Heart left ventricle (tissue), 16 donors: ENCODE data around the gene ARL3. TPM values are rescaled to one million over a fixed set of nuclear protein-coding genes. Genes with fewer than 3 reads are reported as not detected.
"Not testable (repeated sequence)": the region's sequence is repeated elsewhere in the genome, so short reads cannot be mapped to it uniquely, and the experiment has no call there.

Experiments
- ATAC-seq, 4 donors: fragments of 200-7000 bp; cut with Tn5 transposase; one replicate each; pipeline ENCODE4 v1.9.1; 2020 to 2022; ENCODE audit warnings: moderate library complexity in 4 of 4, mild to moderate bottlenecking in 3 of 4, moderate number of reproducible peaks in 1 of 4
- DNase-seq, 5 donors: peaks; one replicate each; pipeline ENCODE4 v3.0.0-alpha.2; 2020
- H3K27ac ChIP-seq, 12 donors: fragments of 200-600 bp; sonication (generic) in 4 of 12; one replicate each; pipeline versions ENCODE4 v1.5.0 to v1.8.0; 2016 to 2022; ENCODE audit warnings: mild to moderate bottlenecking in 2 of 12
- H3K27me3 ChIP-seq, 9 donors: fragments of 200-600 bp; sonication (generic) in 2 of 9; one replicate each; pipeline versions ENCODE4 v1.5.1 to v1.8.0; 2016 to 2022; ENCODE audit warnings: mild to moderate bottlenecking in 3 of 9
- H3K36me3 ChIP-seq, 9 donors: fragments of 200-600 bp; sonication (generic) in 2 of 9; one replicate each; pipeline versions ENCODE4 v1.5.0 to v1.8.0; 2018 to 2022; ENCODE audit warnings: mild to moderate bottlenecking in 2 of 9
- H3K4me1 ChIP-seq, 12 donors: fragments of 200-600 bp; sonication (generic) in 4 of 12; one replicate each; pipeline versions ENCODE4 v1.5.0 to v1.8.0; 2016 to 2022; ENCODE audit warnings: mild to moderate bottlenecking in 3 of 12
- H3K4me3 ChIP-seq, 12 donors: fragments of 200-600 bp; sonication (generic) in 4 of 12; one replicate each; pipeline versions ENCODE4 v1.5.0 to v1.8.0; 2017 to 2022; ENCODE audit warnings: mild to moderate bottlenecking in 9 of 12, moderate library complexity in 4 of 12
- H3K9me3 ChIP-seq, 12 donors: fragments of 200-600 bp; sonication (generic) in 4 of 12; one replicate each; pipeline versions ENCODE4 v1.5.0 to v1.8.0; 2016 to 2022; ENCODE audit warnings: mild to moderate bottlenecking in 1 of 12
- POLR2A ChIP-seq, 2 donors: fragments of 450-650 bp; IDR thresholded peaks; one replicate each; pipeline ENCODE4 v1.6.1; 2017; ENCODE audit warnings: antibody characterized with exemption in 2 of 2, mild to moderate bottlenecking in 2 of 2, moderate library complexity in 2 of 2
- WGBS, 4 donors: extraction: QIAGEN DNeasy Blood & Tissue Kit in 2 of 4; methylation state at CpG; one replicate each; pipeline versions ENCODE4 v1.1.5 to v1.1.7; 2013 to 2018; 5-methylcytosine and 5-hydroxymethylcytosine counted together
- intact Hi-C, 10 donors: fragments of 100-400 bp; cut with DNase I; formaldehyde crosslinking; loops; one replicate each; pipeline versions ENCODE4 v1.11.1 to v1.14.2; 2022
- polyA plus RNA-seq, 2 donors: library from polyadenylated mRNA; stranded (reverse); fragments of 200-250 nt; gene quantifications; one replicate each; pipeline ENCODE4 v1.2.3, GENCODE V29; 2013
- total RNA-seq, 9 donors: library from RNA; depleted of rRNA in 2 of 9; stranded (reverse); fragments of >200 nt in 2 of 9; fragmentation: NEBNext Ultra II Directional in 3 of 9; extraction: Animal tissue kit (Norgen Biotek cat#: 25700) in 3 of 9; gene quantifications; one replicate each; pipeline versions ENCODE4 v1.1.0 to v1.2.4, GENCODE V29; 2016 to 2023
- TF ChIP-seq, protein P1 (sequence below), 12 donors: fragments of 200-600 bp; sonication (generic) in 4 of 12; IDR thresholded peaks; one replicate each; pipeline versions ENCODE4 v1.5.0 to v1.8.0; 2018 to 2022; ENCODE audit warnings: antibody characterized with exemption in 12 of 12, mild to moderate bottlenecking in 5 of 12
- donor health status: ischemic (EF 13 %, LVEDD 7.1; RV severe dilation, severe dysfunction).
- donor health status: healthy with polysubstance abuse.
- donor health status: DM: no; HTN: yes; CAD: no.
- donor health status: DM: no; HTN: no; CAD: no.
- donor health status: ischemic (EF 25% LVEDD 6.9; RV normal size, moderate dysfunction).
- donor health status: ischemic (EF 25% LVEDD 5.7; RV mildly dilated, moderate dysfunction).
- donor health status: healthy.
- donor health status: DM: yes; HTN: yes; CAD: no.
- donor health status: ischemic (EF 35%, LVEDD 5.7; RV mildly dilated, moderate dysfunction).
- donor health status: nonischemic (EF 11% LVEDD 7.7; RV severe dilation, severe dysfunction).
- donor health status: DM: yes; HTN: yes; CAD: no.
- donor health status: PGD.
- donor health status: ischemic (EF 29% LVEDD 5.4; RV normal size, mild dysfunction).
- donor health status: nonischemic (EF 23%, LVEDD 6.1; RV moderate dilation, normal function).

ARL3 gene
- total and polyA plus RNA-seq, 11 donors: 5.8 to 19.3 (median 12.6) TPM

- H3K9me3 ChIP-seq: no peaks in the 10 kb centered on the region
- ATAC-seq: no peak
- intact Hi-C loops: loop anchor here in 7 of 10 donors (5.0 to 10.0 kb wide), 6 partner anchors 34 to 84 kb away; no protein-coding TSS in a partner anchor
- DNase-seq: no peak
- no peaks in the 10 kb centered on the region for H3K27me3 ChIP-seq
- 27 to 31% (median 28%) methylated on average over 7 of the region's 7 CpGs for WGBS, 4 donors
- no peak for TF ChIP-seq POLR2A (IDR thresholded peaks at IDR 0.05)
- TF ChIP-seq, protein P1, sequence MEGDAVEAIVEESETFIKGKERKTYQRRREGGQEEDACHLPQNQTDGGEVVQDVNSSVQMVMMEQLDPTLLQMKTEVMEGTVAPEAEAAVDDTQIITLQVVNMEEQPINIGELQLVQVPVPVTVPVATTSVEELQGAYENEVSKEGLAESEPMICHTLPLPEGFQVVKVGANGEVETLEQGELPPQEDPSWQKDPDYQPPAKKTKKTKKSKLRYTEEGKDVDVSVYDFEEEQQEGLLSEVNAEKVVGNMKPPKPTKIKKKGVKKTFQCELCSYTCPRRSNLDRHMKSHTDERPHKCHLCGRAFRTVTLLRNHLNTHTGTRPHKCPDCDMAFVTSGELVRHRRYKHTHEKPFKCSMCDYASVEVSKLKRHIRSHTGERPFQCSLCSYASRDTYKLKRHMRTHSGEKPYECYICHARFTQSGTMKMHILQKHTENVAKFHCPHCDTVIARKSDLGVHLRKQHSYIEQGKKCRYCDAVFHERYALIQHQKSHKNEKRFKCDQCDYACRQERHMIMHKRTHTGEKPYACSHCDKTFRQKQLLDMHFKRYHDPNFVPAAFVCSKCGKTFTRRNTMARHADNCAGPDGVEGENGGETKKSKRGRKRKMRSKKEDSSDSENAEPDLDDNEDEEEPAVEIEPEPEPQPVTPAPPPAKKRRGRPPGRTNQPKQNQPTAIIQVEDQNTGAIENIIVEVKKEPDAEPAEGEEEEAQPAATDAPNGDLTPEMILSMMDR (IDR thresholded peaks at IDR 0.05): no peak
- no peaks in the 10 kb centered on the region for H3K36me3 ChIP-seq
- H3K4me3 ChIP-seq: peak overlapping the region in 11 of 12 donors; percentile 13 to 100 (median 83)
- peaks cover 0 to 46% (median 28%) of the 10 kb centered on the region in 12 donors for H3K4me1 ChIP-seq
- peak overlapping the region in 6 of 12 donors; percentile 18 to 87 (median 54) for H3K27ac ChIP-seq
These were observed 28.9 kb upstream of the ARL3 start for GRCh38 chr10:102743078-102743587.

DNA sequence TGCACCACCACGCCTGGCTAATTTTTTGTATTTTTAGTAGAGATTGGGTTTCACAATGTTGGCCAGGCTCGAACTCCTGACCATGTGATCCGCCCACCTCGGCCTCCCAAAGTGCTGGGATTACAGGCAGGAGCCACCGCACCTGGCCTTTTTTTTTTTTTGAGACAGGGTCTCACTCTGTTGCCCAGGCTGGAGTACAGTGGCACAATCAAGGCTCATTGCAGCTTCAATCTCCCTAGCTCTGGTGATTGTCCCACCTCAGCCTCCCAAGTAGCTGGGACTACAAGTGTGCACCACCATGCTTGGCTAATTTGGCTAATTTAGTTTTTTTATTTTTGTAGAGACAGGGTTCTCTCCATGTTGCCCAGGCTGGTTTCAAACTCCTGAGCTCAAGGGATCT is 28.1 kb upstream of the ARL3 start:
- not testable (repeated sequence) for H3K9me3 ChIP-seq, H3K27ac ChIP-seq, DNase-seq, H3K4me3 ChIP-seq, H3K36me3 ChIP-seq, H3K27me3 ChIP-seq, ATAC-seq
- intact Hi-C loops: loop anchor here in 7 of 10 donors (5.0 to 10.0 kb wide), 6 partner anchors 35 to 85 kb away; no protein-coding TSS in a partner anchor
- 87 to 89% (median 88%) methylated on average over 5 of the region's 5 CpGs for WGBS, 4 donors
- H3K4me1 ChIP-seq: peaks cover 0 to 49% (median 28%) of the 10 kb centered on the region in 12 donors

GRCh38 chr10:102741726-102742237 is 27.6 kb upstream of the ARL3 start:
- intact Hi-C loops: loop anchor here in 7 of 10 donors (5.0 to 10.0 kb wide), 6 partner anchors 36 to 86 kb away; no protein-coding TSS in a partner anchor
- Histone ChIP-seq H3K4me1 (peaks cover 0 to 49% (median 28%) of the 10 kb centered on the region in 12 donors), H3K27me3 (no peaks in the 10 kb centered on the region), H3K27ac (no peak overlapping the region), H3K9me3 (no peaks in the 10 kb centered on the region), H3K4me3 (no peak overlapping the region), H3K36me3 (peaks cover 0 to 10% (median 0%) of the 10 kb centered on the region in 9 donors)
- no peak for DNase-seq
- no peak for ATAC-seq
- WGBS, 4 donors: 62 to 77% (median 70%) methylated on average over 2 of the region's 2 CpGs
- no peak for TF ChIP-seq POLR2A (IDR thresholded peaks at IDR 0.05)
- TF ChIP-seq, protein P1 (IDR thresholded peaks at IDR 0.05): no peak

DNA sequence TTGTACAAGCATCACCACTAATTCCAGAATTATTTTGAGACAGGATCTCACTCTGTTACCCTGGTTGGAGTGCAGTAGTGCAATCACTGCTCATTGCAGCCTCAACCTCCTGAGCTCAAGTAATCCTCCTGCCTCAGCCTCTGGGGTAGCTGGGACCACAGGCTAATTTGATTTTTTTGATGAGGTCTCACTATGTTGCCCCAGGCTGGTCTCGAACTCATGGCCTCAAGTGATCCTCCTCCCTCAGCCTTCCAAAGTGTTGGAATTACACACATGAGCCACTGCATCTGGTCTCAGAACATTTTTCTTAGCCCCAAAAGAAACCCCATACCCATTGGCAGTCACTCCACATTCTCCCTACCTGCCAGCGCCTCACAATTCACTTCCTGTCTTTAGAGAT is 26.0 kb upstream of the ARL3 start:
- WGBS, 4 donors: 74 to 80% (median 77%) methylated on average over 2 of the region's 2 CpGs
- no peak for ATAC-seq

More for the DNA sequence above, 26.0 kb upstream of the ARL3 start:
- H3K4me1 ChIP-seq: peaks cover 0 to 36% (median 21%) of the 10 kb centered on the region in 12 donors
- H3K4me3 ChIP-seq: no peak overlapping the region
- no peak for TF ChIP-seq POLR2A (IDR thresholded peaks at IDR 0.05)
- TF ChIP-seq, protein P1 (IDR thresholded peaks at IDR 0.05): no peak
- no peaks in the 10 kb centered on the region for H3K27me3 ChIP-seq
- H3K36me3 ChIP-seq: peaks cover 0 to 15% (median 0%) of the 10 kb centered on the region in 9 donors
- H3K27ac ChIP-seq: no peak overlapping the region
- intact Hi-C loops: loop anchor here in 7 of 10 donors (5.0 to 10.0 kb wide), 6 partner anchors 37 to 87 kb away; no protein-coding TSS in a partner anchor
- no peak for DNase-seq
- no peaks in the 10 kb centered on the region for H3K9me3 ChIP-seq
